SK-N-SH (cell line): ENCODE data around the gene FAM210B.
"Not testable (repeated sequence)": the region's sequence is repeated elsewhere in the genome, so short reads cannot be mapped to it uniquely, and the experiment has no call there.

Source experiments
- FOSL2 ChIP-seq: IDR thresholded peaks from 2 replicates; pipeline ENCODE4 v1.4.0; 2012; ENCODE audit warnings: low read depth, mild to moderate bottlenecking, moderate library complexity, borderline replicate concordance
- TAF1 ChIP-seq: IDR thresholded peaks from 2 replicates; pipeline ENCODE4 v1.6.1; 2012; ENCODE audit warnings: low read depth, mild to moderate bottlenecking, low read length, moderate library complexity, borderline replicate concordance
- TF ChIP-seq, protein P1 (sequence below): fragments of 200-600 bp; sonication (generic); IDR thresholded peaks from 2 replicates; pipeline ENCODE4 v1.6.1; 2017; ENCODE audit warnings: antibody characterized with exemption, mild to moderate bottlenecking, moderate library complexity

DNA sequence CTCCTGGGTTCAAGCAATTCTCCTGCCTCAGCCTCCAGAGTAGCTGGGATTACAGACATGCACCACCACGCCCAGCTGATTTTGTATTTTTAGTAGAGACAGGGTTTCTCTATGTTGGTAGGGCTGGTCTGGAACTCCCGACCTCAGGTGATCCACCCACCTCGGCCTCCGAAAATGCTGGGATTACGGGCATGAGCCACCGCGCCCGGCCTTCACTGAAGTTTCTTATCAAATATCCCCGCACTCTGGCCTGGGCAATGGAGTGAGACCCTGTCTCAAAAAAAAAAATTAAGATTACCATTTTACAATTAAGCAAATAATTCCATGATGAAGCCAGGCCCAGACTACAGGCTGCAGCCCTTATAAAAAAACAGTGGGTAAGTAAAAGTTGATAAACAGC lies 31.6 kb downstream of the FAM210B start:
- TF ChIP-seq, protein P1, sequence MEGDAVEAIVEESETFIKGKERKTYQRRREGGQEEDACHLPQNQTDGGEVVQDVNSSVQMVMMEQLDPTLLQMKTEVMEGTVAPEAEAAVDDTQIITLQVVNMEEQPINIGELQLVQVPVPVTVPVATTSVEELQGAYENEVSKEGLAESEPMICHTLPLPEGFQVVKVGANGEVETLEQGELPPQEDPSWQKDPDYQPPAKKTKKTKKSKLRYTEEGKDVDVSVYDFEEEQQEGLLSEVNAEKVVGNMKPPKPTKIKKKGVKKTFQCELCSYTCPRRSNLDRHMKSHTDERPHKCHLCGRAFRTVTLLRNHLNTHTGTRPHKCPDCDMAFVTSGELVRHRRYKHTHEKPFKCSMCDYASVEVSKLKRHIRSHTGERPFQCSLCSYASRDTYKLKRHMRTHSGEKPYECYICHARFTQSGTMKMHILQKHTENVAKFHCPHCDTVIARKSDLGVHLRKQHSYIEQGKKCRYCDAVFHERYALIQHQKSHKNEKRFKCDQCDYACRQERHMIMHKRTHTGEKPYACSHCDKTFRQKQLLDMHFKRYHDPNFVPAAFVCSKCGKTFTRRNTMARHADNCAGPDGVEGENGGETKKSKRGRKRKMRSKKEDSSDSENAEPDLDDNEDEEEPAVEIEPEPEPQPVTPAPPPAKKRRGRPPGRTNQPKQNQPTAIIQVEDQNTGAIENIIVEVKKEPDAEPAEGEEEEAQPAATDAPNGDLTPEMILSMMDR, result not testable (repeated sequence)
- TF ChIP-seq FOSL2, TAF1: not testable (repeated sequence)
